HL-60 (cell line): ENCODE measurements around the gene LCN6.

Experiments used
- DNase-seq, 2 experiments: peaks; one replicate each; pipeline ENCODE4 v3.0.0-alpha.2; 2010 to 2020; ENCODE audit warnings: low read depth in 1 of 2, low spot score in 1 of 2
- H3K27ac ChIP-seq: fragments of 250-450 bp; sonication (Bioruptor Pico); replicated peaks from 2 replicates; pipeline ENCODE4 v1.5.1; 2020; ENCODE audit warnings: mild to moderate bottlenecking, moderate library complexity
- H3K27me3 ChIP-seq: fragments of 250-450 bp; sonication (Bioruptor Pico); 2 replicates; pipeline ENCODE4 v1.5.1; 2021; ENCODE audit warnings: mild to moderate bottlenecking, moderate library complexity; ENCODE audit not compliant: insufficient read depth, poor library complexity, severe bottlenecking
- H3K4me3 ChIP-seq: replicated peaks from 2 replicates; pipeline ENCODE4 v1.5.1; 2011; ENCODE audit warnings: mild to moderate bottlenecking, control low read depth, low read length; ENCODE audit not compliant: insufficient read depth
- CTCF ChIP-seq: IDR thresholded peaks from one replicate; pipeline ENCODE4 v1.5.1; 2011; ENCODE audit warnings: low read length, control low read depth, inconsistent platforms; ENCODE audit not compliant: insufficient read depth
- GABPA ChIP-seq: IDR thresholded peaks from 2 replicates; pipeline ENCODE4 v1.6.1; 2012; ENCODE audit warnings: low read depth
- POLR2AphosphoS5 ChIP-seq: IDR thresholded peaks from 2 replicates; pipeline ENCODE4 v1.6.1; 2012; ENCODE audit warnings: low read depth
- REST ChIP-seq: IDR thresholded peaks from 2 replicates; pipeline ENCODE4 v1.6.1; 2012; ENCODE audit warnings: low read depth; ENCODE audit not compliant: insufficient replicate concordance
- SPI1 ChIP-seq: IDR thresholded peaks from 2 replicates; pipeline ENCODE4 v1.6.1; 2012; ENCODE audit warnings: low read depth, mild to moderate bottlenecking, borderline replicate concordance

The LCN6 gene

GRCh38 chr9:136779808-136780207 lies 31.5 kb upstream of the LCN6 start:
- H3K27me3 ChIP-seq: no peaks in the 10 kb centered on the region
- TF ChIP-seq POLR2AphosphoS5 (no peak), SPI1 (no peak), CTCF (no peak), REST (no peak)
- no peak overlapping the region for H3K27ac ChIP-seq
- DNase-seq: no peak
- H3K4me3 ChIP-seq: no peak overlapping the region

- DNase-seq: no peak
- TF ChIP-seq POLR2AphosphoS5 (no peak), GABPA (no peak), CTCF (no peak), SPI1 (no peak), REST (no peak)
- no peak overlapping the region for H3K27ac ChIP-seq
- no peaks in the 10 kb centered on the region for H3K27me3 ChIP-seq
- no peak overlapping the region for H3K4me3 ChIP-seq
These were observed 29.0 kb upstream of the LCN6 start for GRCh38 chr9:136777359-136777758.

GRCh38 chr9:136776947-136777346 lies 28.6 kb upstream of the LCN6 start:
- Histone ChIP-seq H3K27me3 (no peaks in the 10 kb centered on the region), H3K27ac (no peak overlapping the region), H3K4me3 (no peak overlapping the region)
- no peak for DNase-seq
- TF ChIP-seq REST (no peak), POLR2AphosphoS5 (no peak), GABPA (no peak), SPI1 (no peak), CTCF (no peak)
